H54 (cell line): ENCODE results near the gene ZBTB8A.
"Not testable (repeated sequence)": the region's sequence is repeated elsewhere in the genome, so short reads cannot be mapped to it uniquely, and the experiment has no call there.

Experiments
- DNase-seq: peaks from one replicate; pipeline ENCODE4 v3.0.0; 2011; ENCODE audit warnings: low spot score, mixed read lengths; ENCODE audit not compliant: insufficient read length
- FAIRE-seq: peaks from 3 replicates; lab custom pipeline; 2011; peaks lifted over from hg19 to GRCh38; lab: Jason Lieb, UNC
- POLR2A ChIP-seq: IDR thresholded peaks from 2 replicates; pipeline ENCODE4 v1.6.1; 2011; ENCODE audit warnings: low read depth, mild to moderate bottlenecking, low read length

The ZBTB8A gene

GRCh38 chr1:32518976-32519375 is 20.3 kb upstream of the ZBTB8A start:
- DNase-seq (no peak), FAIRE-seq (no peak)
- TF ChIP-seq POLR2A, result no peak

- DNase-seq, result no peak
- TF ChIP-seq POLR2A, result no peak
- FAIRE-seq, result no peak
These were observed 18.1 kb upstream of the ZBTB8A start for GRCh38 chr1:32521165-32521564.

- DNase-seq (no peak), FAIRE-seq (no peak)
- TF ChIP-seq POLR2A, result no peak
These were observed 14.2 kb upstream of the ZBTB8A start for GRCh38 chr1:32525053-32525452.

GRCh38 chr1:32525661-32526444 is 13.4 kb upstream of the ZBTB8A start:
- no peak for FAIRE-seq
- TF ChIP-seq POLR2A, result no peak

GRCh38 chr1:32528550-32528949 is 10.7 kb upstream of the ZBTB8A start:
- not testable (repeated sequence) for FAIRE-seq, DNase-seq

More at GRCh38 chr1:32525661-32526444, 13.4 kb upstream of the ZBTB8A start:
- no peak for DNase-seq

- no peak for TF ChIP-seq POLR2A
- no peak for DNase-seq
- FAIRE-seq, result no peak
These were observed 5.4 kb upstream of the ZBTB8A start for GRCh38 chr1:32533792-32534327.

GRCh38 chr1:32536117-32536516 is 3.1 kb upstream of the ZBTB8A start:
- no peak for FAIRE-seq

GRCh38 chr1:32536764-32537163 is 2.5 kb upstream of the ZBTB8A start:
- no peak for FAIRE-seq
- no peak for DNase-seq
- no peak for TF ChIP-seq POLR2A

More at GRCh38 chr1:32536117-32536516, 3.1 kb upstream of the ZBTB8A start:
- DNase-seq, result no peak
- TF ChIP-seq POLR2A, result no peak

GRCh38 chr1:32539584-32540571 is 651 bp downstream of the ZBTB8A start:
- FAIRE-seq, result no peak
- peak; percentile 44 for DNase-seq
- TF ChIP-seq POLR2A, result no peak

GRCh38 chr1:32540605-32541004 is 1.4 kb downstream of the ZBTB8A start:
- no peak for TF ChIP-seq POLR2A
- FAIRE-seq (no peak), DNase-seq (no peak)

- DNase-seq (no peak), FAIRE-seq (no peak)
- TF ChIP-seq POLR2A, result no peak
These were observed 1.9 kb downstream of the ZBTB8A start for GRCh38 chr1:32541064-32541566.

- no peak for TF ChIP-seq POLR2A
- FAIRE-seq (no peak), DNase-seq (no peak)
These were observed 7.4 kb downstream of the ZBTB8A start for GRCh38 chr1:32546611-32547010.

GRCh38 chr1:32549616-32550015 is 10.4 kb downstream of the ZBTB8A start:
- no peak for FAIRE-seq
- TF ChIP-seq POLR2A, result no peak
- DNase-seq, result no peak

- DNase-seq (no peak), FAIRE-seq (no peak)
- no peak for TF ChIP-seq POLR2A
These were observed 15.1 kb downstream of the ZBTB8A start for GRCh38 chr1:32554288-32554687.

- FAIRE-seq, DNase-seq: not testable (repeated sequence)
These were observed 17.8 kb downstream of the ZBTB8A start for GRCh38 chr1:32557035-32557434.
